ENCODE results near the gene P2RX7.
"Not testable (repeated sequence)": the region's sequence is repeated elsewhere in the genome, so short reads cannot be mapped to it uniquely, and the experiment has no call there.

P2RX7 gene

GRCh38 chr12:121139286-121139685 lies 6.6 kb downstream of the P2RX7 start:
- DNase-seq: no peak

- no peak for DNase-seq
These were observed 9.7 kb downstream of the P2RX7 start for GRCh38 chr12:121142171-121142950.

GRCh38 chr12:121144416-121144914 lies 11.8 kb downstream of the P2RX7 start:
- no peak for DNase-seq

- DNase-seq: no peak
These were observed 12.5 kb downstream of the P2RX7 start for GRCh38 chr12:121145221-121145620.

- not testable (repeated sequence) for DNase-seq
These were observed 16.6 kb downstream of the P2RX7 start for GRCh38 chr12:121149289-121149688.

GRCh38 chr12:121154793-121155375 lies 22.2 kb downstream of the P2RX7 start:
- DNase-seq: no peak

- no peak for DNase-seq
These were observed 23.7 kb downstream of the P2RX7 start for GRCh38 chr12:121156365-121156764.

GRCh38 chr12:121158085-121158484 lies 25.4 kb downstream of the P2RX7 start:
- DNase-seq: no peak

GRCh38 chr12:121158728-121159351 lies 26.2 kb downstream of the P2RX7 start:
- not testable (repeated sequence) for DNase-seq

- no peak for DNase-seq
These were observed 27.0 kb downstream of the P2RX7 start for GRCh38 chr12:121159467-121160307.

GRCh38 chr12:121162384-121162783 lies 29.7 kb downstream of the P2RX7 start:
- DNase-seq: no peak

- DNase-seq: no peak
These were observed 30.3 kb downstream of the P2RX7 start for GRCh38 chr12:121162985-121163384.

- DNase-seq: not testable (repeated sequence)
These were observed 32.2 kb downstream of the P2RX7 start for GRCh38 chr12:121164839-121165238.

- DNase-seq: no peak
These were observed 32.6 kb downstream of the P2RX7 start for GRCh38 chr12:121165316-121165715.

GRCh38 chr12:121166356-121166755 lies 33.7 kb downstream of the P2RX7 start:
- DNase-seq: no peak

- no peak for DNase-seq
These were observed 34.6 kb downstream of the P2RX7 start for GRCh38 chr12:121167232-121167820.

GRCh38 chr12:121167951-121168350 lies 35.3 kb downstream of the P2RX7 start:
- DNase-seq: no peak

GRCh38 chr12:121170151-121170550 lies 37.5 kb downstream of the P2RX7 start:
- DNase-seq: no peak

- DNase-seq: no peak
These were observed 38.1 kb downstream of the P2RX7 start for GRCh38 chr12:121170611-121171260.

GRCh38 chr12:121172145-121172544 lies 39.5 kb downstream of the P2RX7 start:
- no peak for DNase-seq

- DNase-seq: no peak
These were observed 42.9 kb downstream of the P2RX7 start for GRCh38 chr12:121175383-121176119.
